PFSK-1 (cell line): ENCODE data around the gene AQP4.

ENCODE experiments used
- FOXP2 ChIP-seq: optimal IDR thresholded peaks from 2 replicates; pipeline ENCODE3; 2011; ENCODE audit warnings: borderline replicate concordance, control low read depth, inconsistent platforms; ENCODE audit not compliant: insufficient read depth; ENCODE audit errors: extremely low read length, extremely low read depth
- POLR2AphosphoS5 ChIP-seq: IDR thresholded peaks from 2 replicates; pipeline ENCODE4 v1.6.1; 2012; ENCODE audit warnings: low read depth, mild to moderate bottlenecking, control low read depth, low read length, moderate library complexity
- REST ChIP-seq, 2 experiments: IDR thresholded peaks; 2 replicates each; pipeline versions ENCODE4 v1.6.1 to v1.8.0; 2011 to 2012; ENCODE audit warnings: low read depth in 2 of 2, low read length in 2 of 2, control low read depth in 1 of 2, inconsistent platforms in 1 of 2, mild to moderate bottlenecking in 1 of 2, moderate library complexity in 1 of 2; ENCODE audit not compliant: insufficient read depth in 1 of 2
- SIN3A ChIP-seq: IDR thresholded peaks from 2 replicates; pipeline ENCODE4 v1.6.1; 2012; ENCODE audit warnings: mild to moderate bottlenecking, low read length, moderate library complexity, borderline replicate concordance; ENCODE audit not compliant: insufficient read depth
- TAF1 ChIP-seq: IDR thresholded peaks from 2 replicates; pipeline ENCODE4 v1.6.1; 2012; ENCODE audit warnings: low read length, control low read depth, borderline replicate concordance; ENCODE audit not compliant: insufficient read depth

Gene AQP4

DNA sequence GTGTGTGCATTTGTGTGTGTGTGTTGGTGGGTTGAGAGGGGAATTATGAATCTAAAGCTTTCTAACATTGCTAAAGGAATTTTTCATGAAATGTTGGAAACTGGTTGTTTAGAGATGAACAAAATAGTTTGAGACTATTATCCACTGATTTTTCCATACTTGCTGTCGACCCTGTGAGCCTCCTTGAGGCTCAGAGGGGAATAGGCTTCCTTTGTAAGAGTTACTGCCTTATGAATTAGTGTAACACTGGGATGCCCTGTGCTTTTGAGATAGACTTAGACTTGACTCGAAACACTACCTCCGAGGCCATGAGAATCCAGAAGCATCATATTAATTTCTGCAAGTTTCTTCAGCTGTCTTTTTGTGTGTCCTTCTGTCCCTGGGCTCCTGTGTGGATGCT is 37.9 kb downstream of the AQP4 start:
- TF ChIP-seq SIN3A (no peak), FOXP2 (no peak)

DNA sequence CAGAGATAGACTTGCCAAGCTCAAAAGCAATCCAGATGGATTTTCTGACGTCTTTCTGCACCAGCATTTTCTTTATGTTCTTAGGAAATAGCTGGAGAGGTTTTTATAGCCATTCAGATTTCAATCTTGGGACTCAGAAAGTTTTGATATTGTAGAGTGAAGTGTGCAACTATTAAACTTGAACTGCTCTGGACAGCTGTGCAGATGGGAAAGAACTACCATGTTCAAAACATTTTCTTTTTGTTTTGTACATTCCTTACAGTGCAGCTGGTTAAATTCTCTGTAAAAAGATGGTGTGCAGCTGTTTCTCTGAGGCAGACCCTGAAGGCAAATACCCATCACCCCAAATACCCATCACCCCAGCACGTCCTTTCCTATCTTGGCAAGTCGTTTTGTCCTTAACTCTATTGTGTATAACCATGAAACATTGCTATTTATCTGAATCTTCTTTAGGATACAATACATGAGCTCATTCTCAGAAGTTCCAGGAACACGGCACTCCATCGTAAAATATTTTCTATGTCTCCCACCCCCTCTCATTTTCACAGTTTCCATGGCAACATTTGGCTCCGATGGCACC is 38.8 kb downstream of the AQP4 start:
- TF ChIP-seq FOXP2 (no peak), POLR2AphosphoS5 (no peak), TAF1 (no peak), SIN3A (no peak), REST (IDR thresholded peaks at IDR 0.05; ENCODE audit: insufficient read depth in 1 of 2, low read depth in 2 of 2, low read length in 2 of 2) (no peak)

DNA sequence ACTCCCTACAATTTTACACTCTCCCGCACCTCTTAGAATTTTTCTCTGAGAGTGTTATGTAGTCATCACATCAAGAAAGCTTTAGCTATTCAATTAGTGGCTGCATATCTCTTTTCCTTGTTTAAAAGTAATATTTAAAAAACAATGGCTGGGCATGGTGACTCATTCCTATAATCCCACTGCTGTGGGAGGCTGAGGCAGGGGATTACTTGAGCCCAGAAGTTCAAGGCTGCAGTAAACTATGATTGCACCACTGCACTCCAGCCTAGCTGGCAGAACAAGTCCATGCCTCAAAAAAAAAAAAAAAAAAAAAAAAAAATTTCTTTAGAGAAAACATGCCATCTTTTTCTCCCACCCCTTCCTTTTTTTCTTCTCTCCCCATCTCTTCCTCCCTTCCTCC is 44.3 kb downstream of the AQP4 start:
- TF ChIP-seq TAF1 (no peak), REST (IDR thresholded peaks at IDR 0.05; ENCODE audit: insufficient read depth in 1 of 2, low read depth in 2 of 2, low read length in 2 of 2) (no peak), FOXP2 (no peak), POLR2AphosphoS5 (no peak), SIN3A (no peak)

DNA sequence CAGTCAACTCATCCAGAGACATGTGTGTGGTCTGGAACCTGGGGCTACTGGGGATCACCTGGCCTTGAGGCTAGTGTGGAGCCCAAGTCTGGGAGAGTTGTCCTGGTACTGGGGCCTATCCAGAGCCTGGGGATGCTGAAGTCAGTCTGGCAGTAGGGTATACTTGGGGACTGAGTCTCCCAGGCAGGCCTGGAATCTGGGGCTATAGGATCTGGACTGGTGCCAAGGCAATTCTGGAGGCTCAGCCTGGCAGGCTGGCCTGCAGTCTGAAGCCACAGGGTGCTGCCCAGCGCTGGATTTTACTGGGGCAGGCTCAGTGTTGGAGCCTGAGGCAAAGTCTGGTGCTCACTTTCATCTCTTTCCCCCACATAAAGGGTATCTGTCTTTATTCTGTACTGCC is 46.5 kb downstream of the AQP4 start:
- TF ChIP-seq TAF1 (no peak), FOXP2 (no peak), POLR2AphosphoS5 (no peak), SIN3A (no peak), REST (IDR thresholded peaks at IDR 0.05; ENCODE audit: insufficient read depth in 1 of 2, low read depth in 2 of 2, low read length in 2 of 2) (no peak)

DNA sequence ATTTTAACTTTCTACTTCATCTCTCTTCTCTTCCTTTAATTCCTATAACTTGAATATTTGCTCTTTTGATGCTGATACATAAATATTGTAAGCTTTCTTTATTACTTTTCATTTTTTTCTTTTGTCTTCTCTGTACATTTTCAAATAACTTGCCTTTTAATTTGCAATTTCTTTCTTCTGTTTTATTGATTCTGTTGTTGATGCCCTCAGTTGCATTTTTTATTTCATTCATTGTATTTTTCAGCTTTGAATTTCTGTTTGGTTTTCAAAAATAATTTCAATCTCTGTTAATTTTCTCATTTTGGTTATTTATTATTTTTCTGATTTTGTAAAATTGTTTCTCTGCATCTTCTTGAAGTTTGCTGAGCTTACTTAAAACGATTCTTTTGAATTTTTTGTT is 47.0 kb downstream of the AQP4 start:
- TF ChIP-seq REST (IDR thresholded peaks at IDR 0.05; ENCODE audit: insufficient read depth in 1 of 2, low read depth in 2 of 2, low read length in 2 of 2) = no peak
- TF ChIP-seq TAF1 = no peak
- TF ChIP-seq POLR2AphosphoS5 = no peak
- no peak for TF ChIP-seq SIN3A
